Renal pelvis (tissue), 4 donors: ENCODE results near the gene NDUFV3. TPM values are rescaled to one million over a fixed set of nuclear protein-coding genes. Genes with fewer than 3 reads are reported as not detected.
"Not testable (repeated sequence)": the region's sequence is repeated elsewhere in the genome, so short reads cannot be mapped to it uniquely, and the experiment has no call there.

ENCODE experiments used
- DNase-seq: peaks from one replicate; pipeline ENCODE4 v3.0.0-alpha.2; 2013
- polyA plus RNA-seq, 3 donors: library from polyadenylated mRNA; unstranded; fragments of 120-200 nt; gene quantifications; one replicate each; pipeline ENCODE4 v1.2.1, GENCODE V29; 2013; ENCODE audit not compliant: insufficient read length in 3 of 3

NDUFV3 gene
- polyA plus RNA-seq, 3 donors, result 32.5 to 52.6 (median 51.1) TPM

DNA sequence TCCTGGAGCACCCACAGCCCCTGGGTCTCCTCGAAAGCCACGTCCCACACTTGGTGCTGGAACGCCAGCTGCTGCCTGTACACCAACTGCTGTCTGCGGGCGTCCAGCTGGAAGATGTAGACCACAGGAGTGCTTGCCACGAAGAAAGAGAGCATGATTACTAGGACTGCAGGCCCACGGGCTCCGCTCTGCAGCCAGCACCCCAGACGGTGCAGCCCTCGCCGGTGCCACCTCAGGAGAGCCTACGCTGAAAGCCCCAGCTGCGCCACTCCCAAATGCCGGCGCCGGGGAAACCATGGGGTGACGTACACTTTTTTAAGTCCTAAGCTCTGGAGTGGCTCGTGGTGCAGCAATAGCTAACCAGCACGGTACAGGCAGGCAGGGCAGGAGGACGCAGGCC is 39.5 kb upstream of the NDUFV3 start:
- no peak for DNase-seq

GRCh38 chr21:42854246-42855010 is 38.7 kb upstream of the NDUFV3 start:
- no peak for DNase-seq

DNA sequence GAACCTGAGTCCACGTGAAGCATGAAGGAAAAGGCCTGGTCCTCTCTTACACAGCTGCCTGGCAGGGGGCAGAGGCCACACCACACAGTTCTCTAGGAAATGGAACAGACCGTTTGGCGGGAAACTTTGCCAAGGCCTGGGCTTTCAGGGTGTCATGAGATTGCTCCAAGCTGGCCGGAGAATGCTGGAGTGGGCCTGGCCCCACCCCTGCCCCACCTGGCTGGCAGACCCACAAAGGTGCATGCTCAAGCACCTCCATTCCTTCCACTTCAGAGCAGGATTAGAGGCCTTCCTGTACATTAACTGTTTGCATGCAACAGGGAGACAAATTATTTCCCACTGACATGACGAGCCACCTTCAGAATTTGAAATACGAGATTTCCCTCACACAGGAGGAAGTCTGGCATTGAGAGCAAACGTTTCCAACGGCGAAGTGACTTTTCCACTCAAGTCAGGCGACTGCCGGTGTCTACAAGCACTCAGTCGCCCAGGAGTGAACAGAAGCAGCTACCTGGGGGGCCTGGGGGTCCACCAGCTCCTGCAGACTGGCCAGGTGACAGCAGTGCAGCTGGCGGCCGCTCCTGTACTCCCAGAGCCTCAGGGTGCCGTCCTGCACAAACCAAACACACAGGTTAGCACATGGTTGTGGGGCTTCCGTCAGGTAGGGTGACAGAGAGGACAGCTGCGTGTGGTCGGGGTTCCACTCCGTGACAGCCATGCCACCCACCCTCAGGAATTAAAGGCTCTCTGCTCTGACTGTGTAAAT is 37.8 kb upstream of the NDUFV3 start:
- DNase-seq, result no peak

- no peak for DNase-seq
These were observed 37.2 kb upstream of the NDUFV3 start for GRCh38 chr21:42855937-42856335.

GRCh38 chr21:42857216-42857615 is 35.9 kb upstream of the NDUFV3 start:
- no peak for DNase-seq

GRCh38 chr21:42858185-42858847 is 34.8 kb upstream of the NDUFV3 start:
- DNase-seq, result no peak

DNA sequence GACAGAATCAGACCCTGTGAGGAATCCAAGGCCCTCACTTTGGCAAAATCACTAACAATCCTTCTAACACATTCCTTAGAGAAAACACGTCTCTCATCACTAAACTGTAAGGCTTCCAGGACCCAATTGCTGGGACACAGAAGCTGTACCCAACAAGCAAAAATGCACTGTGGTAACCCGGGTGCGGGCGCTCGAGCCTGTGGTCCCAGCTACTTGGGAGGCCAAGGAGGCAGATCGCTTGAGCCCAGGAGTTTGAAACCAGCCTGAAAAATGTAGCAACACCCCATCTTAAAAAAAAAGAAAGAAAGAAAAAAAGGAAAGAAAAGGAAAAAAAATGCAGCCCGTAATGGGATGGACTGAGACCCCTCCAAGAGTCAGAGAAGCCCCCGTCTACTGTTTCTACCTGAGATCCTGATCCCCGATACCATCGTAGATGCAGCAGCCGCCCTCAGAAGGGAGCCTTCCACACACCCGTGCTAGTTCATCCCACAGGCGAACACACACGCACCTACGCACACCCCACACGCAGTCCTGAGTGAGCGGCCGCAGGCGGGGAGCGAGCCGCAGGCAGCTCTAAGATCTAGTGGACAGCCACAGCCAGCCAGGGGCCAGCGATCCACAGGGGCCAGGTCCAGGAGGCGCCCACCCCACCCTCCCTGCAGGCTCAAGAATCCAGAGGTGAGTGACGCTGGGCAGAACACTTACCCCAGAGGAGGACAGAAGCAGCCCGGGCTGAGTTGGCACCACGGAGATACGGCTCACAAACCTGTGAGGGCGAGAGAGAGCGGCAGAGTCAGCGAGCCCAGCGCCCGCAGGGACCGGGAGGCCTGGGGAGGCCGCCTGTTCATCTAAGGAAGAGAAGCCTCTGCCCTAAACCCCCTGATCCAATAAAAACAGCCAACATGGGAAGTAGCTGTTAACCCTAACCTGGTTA is 33.9 kb upstream of the NDUFV3 start:
- DNase-seq, result no peak

GRCh38 chr21:42859891-42860230 is 33.2 kb upstream of the NDUFV3 start:
- no peak for DNase-seq

DNA sequence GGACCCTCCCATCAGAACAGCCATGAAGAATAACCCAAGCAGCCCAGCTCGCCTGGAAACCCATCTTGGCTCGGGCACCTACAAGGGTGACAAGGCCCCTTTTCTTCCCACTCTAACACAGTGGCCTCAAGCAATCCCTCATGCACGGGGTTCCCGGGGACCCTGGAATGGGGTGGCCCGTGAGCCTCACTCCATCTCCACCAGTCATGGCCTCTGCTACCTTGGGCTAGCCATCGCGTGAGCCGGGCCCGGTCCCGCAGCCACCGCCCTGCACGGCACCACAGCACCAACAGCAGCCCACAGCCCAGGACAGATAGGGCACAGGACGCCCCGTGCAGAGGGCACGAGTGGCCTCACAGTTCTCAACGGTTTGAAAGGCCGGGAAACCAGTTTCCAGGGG is 32.8 kb upstream of the NDUFV3 start:
- DNase-seq, result no peak

DNA sequence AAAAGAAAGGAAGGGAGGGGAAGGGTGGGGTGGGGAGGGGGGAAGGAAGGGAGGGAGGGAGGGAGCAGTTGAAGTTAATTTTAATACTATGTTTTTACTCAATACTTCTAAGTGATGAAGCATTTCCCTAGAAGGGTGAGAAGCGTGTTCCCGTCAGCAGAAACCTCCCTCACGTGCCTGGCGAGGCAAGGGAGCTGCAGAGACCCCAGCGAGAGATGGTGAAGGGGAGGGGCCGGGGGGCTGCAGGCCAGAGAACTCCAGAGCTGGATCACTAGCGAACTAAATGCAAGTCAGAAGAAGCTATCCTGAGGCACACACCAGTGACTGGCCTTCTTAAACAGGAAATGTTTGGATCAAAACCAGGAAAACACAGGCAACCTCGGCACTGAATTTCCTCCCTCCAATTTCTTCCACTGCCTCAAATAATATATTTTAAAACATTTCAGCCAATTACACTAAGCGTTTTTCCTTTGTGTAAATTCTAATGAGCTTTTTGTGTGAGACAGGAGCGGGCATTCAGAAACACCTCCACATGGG is 31.7 kb upstream of the NDUFV3 start:
- no peak for DNase-seq

DNA sequence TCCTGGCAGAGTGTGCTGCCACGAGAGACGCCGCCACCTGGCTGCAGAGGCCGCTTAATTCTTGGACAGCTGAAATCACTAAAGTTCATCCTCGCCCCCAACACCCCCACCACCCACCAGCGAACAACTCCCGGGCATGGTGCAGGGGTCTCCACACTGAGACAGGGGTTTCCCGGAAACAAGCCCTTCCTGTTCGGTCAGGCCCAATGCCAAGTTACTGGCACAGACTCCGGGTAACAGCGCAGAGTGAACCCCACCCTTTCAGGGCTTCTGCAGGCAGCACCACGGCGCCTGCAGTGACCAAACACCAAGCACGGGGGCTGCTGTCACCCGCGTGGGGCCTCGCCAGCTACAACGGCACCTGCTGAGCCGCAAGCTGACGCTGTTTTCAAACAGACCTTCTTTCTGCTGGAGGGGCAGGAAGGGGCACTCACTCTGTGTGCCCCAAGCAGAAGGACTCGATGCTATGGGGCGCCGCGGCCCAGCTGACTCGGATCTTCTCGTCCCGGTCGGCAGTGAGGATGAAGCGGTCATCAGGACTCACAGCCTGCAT is 31.2 kb upstream of the NDUFV3 start:
- DNase-seq, result no peak

DNA sequence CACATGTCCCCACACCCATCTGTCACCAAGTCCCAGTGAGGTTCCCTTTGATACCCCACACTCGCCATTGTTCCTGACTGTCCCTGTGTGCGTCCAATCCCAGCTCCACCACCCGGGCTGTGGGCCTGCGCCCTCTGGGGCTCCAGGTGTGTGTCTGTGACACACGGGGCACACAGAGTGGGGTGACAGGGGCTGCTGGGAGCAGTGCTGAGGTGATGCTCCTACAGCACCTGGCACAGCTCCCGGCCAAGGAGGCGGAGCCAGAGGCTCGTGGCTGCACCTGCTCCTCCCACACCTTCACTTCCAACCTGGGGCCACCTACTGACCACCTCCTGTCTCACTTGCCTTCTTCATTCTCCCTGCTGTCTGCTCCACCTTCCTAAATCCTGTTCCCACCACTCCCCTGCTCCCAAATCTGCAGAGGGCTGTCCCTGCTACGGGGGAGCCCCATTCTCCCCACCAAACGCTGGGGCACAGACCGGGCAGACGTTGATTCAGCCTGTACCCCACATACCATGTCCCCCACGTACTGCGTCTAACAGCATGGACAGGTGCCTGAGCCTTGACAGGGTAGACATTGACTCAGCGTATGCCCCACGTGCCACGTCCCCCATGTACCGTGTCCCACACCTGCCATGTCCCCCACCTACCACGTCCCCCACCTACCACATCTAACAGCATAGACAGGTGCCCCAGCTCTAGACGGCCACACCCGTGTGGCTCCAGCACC is 30.2 kb upstream of the NDUFV3 start:
- DNase-seq, result no peak

DNA sequence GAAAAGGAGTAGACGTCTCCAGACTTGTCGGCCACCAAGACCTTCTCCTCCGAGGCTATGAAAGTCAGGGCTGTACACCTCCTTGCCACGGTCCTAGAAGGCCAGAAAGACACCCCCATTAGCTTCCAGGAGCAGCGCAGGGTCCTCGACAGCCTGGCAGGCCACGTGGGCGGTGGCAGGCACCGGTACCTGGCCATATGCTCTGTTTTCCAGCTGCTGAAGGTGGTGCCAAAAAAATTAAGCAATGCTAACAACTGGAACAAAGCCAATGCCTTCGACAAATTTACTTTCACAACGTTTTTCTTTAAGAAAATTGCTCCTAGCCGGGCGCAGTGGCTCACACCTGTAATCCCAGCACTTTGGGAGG is 29.6 kb upstream of the NDUFV3 start:
- DNase-seq, result no peak

DNA sequence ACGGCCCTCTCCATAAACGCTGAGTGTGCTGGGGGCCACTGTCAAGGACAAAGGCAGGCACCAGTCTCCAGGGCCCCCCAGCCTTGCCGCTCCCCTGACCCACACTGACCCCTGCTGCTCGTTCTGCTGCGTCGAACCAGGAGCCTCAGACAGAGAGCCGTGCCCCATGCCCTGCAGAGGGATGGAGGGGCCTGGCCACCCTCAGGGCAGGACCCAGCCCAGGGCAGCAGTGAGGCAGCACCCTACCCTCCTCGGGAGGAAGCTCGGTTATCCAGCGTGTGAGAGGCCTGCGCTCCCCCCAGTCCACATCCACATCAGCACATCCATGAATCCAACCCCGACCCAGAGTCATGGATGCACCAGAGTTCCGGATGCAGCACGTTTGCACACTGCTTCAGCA is 28.8 kb upstream of the NDUFV3 start:
- no peak for DNase-seq

GRCh38 chr21:42864815-42865775 is 28.0 kb upstream of the NDUFV3 start:
- no peak for DNase-seq

DNA sequence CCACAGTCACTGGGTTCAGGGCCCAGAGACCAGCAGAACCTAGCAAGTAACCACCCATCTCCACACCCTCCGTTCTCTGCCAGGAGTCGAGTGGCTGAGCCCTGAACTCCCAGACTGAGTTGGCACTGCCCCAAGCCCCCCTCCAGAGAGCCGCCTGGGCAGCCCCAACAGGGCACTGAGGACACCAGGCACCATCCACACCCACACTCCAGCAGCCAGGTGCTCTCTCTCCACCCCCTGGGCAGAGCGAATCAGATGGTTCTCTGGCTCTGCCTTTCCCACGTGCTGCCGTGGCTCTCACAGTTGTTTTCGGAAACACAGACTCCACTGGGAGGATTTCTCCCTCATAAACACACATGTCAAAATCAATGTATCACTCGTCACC is 27.3 kb upstream of the NDUFV3 start:
- no peak for DNase-seq

GRCh38 chr21:42868196-42868595 is 24.9 kb upstream of the NDUFV3 start:
- DNase-seq, result no peak

DNA sequence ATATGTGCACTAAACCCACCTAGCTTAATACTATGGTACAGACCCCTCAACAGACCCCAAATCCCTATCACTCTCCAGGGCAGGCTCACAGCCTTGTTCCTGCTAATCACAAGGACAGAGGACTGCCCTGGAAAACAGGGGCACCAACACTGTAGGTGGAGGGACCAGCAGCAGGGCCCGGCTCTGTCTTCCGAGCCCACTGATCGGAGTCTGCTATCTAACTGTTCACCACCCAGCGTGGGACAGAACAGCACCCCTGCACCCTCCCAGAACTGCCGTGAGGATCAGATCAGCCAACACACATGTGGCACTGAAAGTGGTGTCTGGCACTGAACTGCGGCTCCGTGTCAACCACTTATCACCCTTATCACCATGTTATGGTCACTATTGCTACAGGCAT is 20.0 kb upstream of the NDUFV3 start:
- no peak for DNase-seq

- DNase-seq, result not testable (repeated sequence)
These were observed 17.3 kb upstream of the NDUFV3 start for GRCh38 chr21:42875811-42876210.

DNA sequence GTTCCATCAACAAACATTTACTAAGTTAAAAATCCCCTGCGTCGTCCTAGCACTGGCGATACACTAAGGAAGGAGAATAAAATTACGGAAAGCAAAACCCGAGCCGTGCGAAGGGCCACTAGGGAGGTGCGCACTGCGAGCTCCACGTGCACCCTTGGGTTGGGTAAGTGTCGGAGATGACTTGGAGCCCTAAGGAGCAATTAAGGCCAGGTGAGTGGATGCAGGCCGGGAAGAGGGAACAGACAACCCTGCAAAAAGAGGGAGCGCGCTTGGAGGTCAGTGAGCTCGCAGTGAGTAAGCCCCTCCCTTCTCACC is 14.5 kb upstream of the NDUFV3 start:
- DNase-seq, result no peak
